ENCODE measurements around the gene CPD. TPM values are rescaled to one million over a fixed set of nuclear protein-coding genes. Genes with fewer than 3 reads are reported as not detected.

The CPD gene
- total RNA-seq, 1 experiment from 2014 or later: 38.0 TPM

DNA sequence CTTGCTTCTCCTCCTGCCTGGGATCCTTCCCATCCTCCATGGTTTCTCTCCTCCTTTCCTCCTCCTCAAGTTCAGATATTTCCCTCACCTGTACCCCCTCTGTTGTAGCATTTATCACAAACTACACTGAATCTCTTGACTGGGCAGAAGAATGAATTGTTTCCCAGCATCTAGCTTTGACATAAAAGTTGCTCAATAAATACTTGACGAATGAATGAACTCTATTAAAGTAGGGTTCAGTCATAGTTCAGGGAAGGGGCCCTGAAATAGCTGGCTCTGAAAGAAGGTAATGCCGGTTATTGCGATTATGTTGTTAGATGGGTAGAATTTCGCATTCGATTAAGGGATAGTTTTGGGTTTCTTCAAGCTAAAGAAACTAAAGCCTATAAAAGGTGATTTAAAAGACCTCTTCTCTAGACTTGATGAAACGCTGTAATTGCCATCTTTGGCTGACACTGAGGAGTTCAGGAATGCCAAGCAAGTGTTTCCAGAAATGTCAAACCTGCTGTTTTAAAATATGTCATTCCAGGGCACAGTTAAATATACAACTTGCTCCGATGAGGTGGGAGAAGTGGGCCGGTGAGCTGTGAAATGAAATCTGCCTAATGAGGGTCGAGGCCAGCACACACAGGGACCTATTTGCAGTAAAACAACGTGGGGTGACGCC is 1.0 kb upstream of the CPD start:
- no TSS peak for BruUV-seq (replicated peaks)
- H3K27me3 ChIP-seq (replicated peaks; ENCODE audit: insufficient read depth, low read depth, low read length, poor library complexity): peaks cover 5% of the 10 kb centered on the region
- no peaks in the 10 kb centered on the region for H3K36me3 ChIP-seq (ENCODE audit: insufficient read depth, low read length, poor library complexity, severe bottlenecking)
- H3K4me3 ChIP-seq (ENCODE audit: low read depth, low read length, poor library complexity, severe bottlenecking): no peak overlapping the region
- DNase-seq (ENCODE audit: low spot score): no peak
- intact Hi-C loops (cut with micrococcal nuclease; ENCODE audit: unreplicated experiment): no loop called here
- CTCF ChIA-PET: interaction anchor here (1.4 kb wide), 1 partner anchor 37 kb away, joined by 7 read pairs; no protein-coding TSS in a partner anchor
- H3K9me3 ChIP-seq (ENCODE audit: low read depth, low read length, poor library complexity, severe bottlenecking): no peaks in the 10 kb centered on the region
- TF ChIP-seq EZH2 (IDR thresholded peaks at IDR 0.05; ENCODE audit: borderline replicate concordance, low read depth, low read length, poor library complexity, severe bottlenecking): no peak
- TF ChIP-seq, protein P1, sequence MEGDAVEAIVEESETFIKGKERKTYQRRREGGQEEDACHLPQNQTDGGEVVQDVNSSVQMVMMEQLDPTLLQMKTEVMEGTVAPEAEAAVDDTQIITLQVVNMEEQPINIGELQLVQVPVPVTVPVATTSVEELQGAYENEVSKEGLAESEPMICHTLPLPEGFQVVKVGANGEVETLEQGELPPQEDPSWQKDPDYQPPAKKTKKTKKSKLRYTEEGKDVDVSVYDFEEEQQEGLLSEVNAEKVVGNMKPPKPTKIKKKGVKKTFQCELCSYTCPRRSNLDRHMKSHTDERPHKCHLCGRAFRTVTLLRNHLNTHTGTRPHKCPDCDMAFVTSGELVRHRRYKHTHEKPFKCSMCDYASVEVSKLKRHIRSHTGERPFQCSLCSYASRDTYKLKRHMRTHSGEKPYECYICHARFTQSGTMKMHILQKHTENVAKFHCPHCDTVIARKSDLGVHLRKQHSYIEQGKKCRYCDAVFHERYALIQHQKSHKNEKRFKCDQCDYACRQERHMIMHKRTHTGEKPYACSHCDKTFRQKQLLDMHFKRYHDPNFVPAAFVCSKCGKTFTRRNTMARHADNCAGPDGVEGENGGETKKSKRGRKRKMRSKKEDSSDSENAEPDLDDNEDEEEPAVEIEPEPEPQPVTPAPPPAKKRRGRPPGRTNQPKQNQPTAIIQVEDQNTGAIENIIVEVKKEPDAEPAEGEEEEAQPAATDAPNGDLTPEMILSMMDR (conservative IDR thresholded peaks at IDR 0.05; ENCODE audit: low read depth, low read length): no peak
- peaks cover 43% of the 10 kb centered on the region for H3K4me1 ChIP-seq (ENCODE audit: insufficient read depth, low read length, poor library complexity, severe bottlenecking)
- POLR2A ChIA-PET (ENCODE audit: low non-redundant PET): no interaction called here
- peak overlapping the region; percentile 29 for H3K27ac ChIP-seq (ENCODE audit: low read depth, low read length, poor library complexity, severe bottlenecking)

DNA sequence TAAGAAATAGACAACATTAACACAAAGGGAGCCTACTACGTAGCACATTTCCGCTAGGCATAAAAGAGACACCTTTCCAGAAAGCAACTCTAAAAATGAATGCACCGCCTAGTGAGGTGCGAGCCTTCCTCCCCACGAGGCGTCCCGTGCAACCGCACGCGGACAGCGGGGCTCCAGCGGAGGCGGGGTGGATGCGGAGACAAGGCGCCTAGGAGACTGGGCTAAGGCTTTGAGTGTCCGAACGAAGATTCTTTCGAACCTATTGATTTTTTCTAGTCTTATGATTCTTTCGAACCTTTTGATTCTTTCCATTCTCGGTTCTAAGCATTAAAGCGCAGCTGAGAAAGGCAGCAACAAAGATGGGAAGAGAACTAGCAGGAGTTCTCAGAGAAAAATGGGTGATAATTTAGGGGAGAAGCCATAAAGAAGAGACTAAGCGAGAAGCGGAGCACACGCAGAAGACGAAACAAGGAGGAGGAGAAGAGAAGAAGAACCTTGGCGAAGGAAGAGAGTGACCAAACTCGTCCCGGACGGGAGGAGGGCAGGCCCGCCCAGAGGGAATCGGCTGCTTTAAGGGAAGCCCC is 394 bp upstream of the CPD start:
- H3K27ac ChIP-seq (ENCODE audit: low read depth, low read length, poor library complexity, severe bottlenecking): peak overlapping the region; percentile 88
- peaks cover 43% of the 10 kb centered on the region for H3K4me1 ChIP-seq (ENCODE audit: insufficient read depth, low read length, poor library complexity, severe bottlenecking)
- no peaks in the 10 kb centered on the region for H3K9me3 ChIP-seq (ENCODE audit: low read depth, low read length, poor library complexity, severe bottlenecking)
- TF ChIP-seq, protein P1 (conservative IDR thresholded peaks at IDR 0.05; ENCODE audit: low read depth, low read length): no peak
- no peak for TF ChIP-seq EZH2 (IDR thresholded peaks at IDR 0.05; ENCODE audit: borderline replicate concordance, low read depth, low read length, poor library complexity, severe bottlenecking)
- intact Hi-C loops (cut with micrococcal nuclease; ENCODE audit: unreplicated experiment): no loop called here
- no peak for DNase-seq (ENCODE audit: low spot score)
- peak overlapping the region; percentile 77 for H3K4me3 ChIP-seq (ENCODE audit: low read depth, low read length, poor library complexity, severe bottlenecking)
- ChIA-PET POLR2A (ENCODE audit: low non-redundant PET) (no interaction called here), CTCF (no interaction called here)
- H3K36me3 ChIP-seq (ENCODE audit: insufficient read depth, low read length, poor library complexity, severe bottlenecking): no peaks in the 10 kb centered on the region
- BruUV-seq (replicated peaks): TSS peak; percentile 92
- H3K27me3 ChIP-seq (replicated peaks; ENCODE audit: insufficient read depth, low read depth, low read length, poor library complexity): no peaks in the 10 kb centered on the region

DNA sequence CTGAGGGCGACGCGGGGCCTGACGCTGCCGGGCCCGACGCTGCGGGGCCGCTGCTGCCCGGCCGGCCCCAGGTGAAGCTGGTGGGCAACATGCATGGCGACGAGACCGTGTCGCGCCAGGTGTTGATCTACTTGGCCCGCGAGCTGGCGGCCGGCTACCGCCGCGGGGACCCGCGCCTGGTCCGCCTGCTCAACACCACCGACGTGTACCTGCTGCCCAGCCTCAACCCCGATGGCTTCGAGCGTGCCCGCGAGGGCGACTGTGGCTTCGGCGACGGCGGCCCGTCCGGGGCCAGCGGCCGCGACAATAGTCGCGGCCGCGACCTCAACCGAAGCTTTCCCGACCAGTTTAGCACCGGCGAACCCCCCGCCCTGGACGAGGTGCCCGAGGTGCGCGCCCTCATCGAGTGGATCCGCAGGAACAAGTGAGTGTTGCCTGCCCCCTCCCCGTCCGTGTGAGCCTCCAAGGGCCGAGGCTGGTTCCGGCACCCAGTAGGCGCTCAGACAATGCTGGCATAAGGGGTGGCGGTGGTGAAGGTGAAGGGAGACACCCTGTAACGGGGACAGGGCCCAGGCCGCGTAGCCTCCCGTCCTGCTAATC is 676 bp downstream of the CPD start:
- POLR2A ChIA-PET (ENCODE audit: low non-redundant PET): no interaction called here
- DNase-seq (ENCODE audit: low spot score): peak; percentile 14
- Histone ChIP-seq H3K4me3 (ENCODE audit: low read depth, low read length, poor library complexity, severe bottlenecking) (peak overlapping the region; percentile 77), H3K4me1 (ENCODE audit: insufficient read depth, low read length, poor library complexity, severe bottlenecking) (peaks cover 43% of the 10 kb centered on the region), H3K36me3 (ENCODE audit: insufficient read depth, low read length, poor library complexity, severe bottlenecking) (no peaks in the 10 kb centered on the region), H3K27ac (ENCODE audit: low read depth, low read length, poor library complexity, severe bottlenecking) (peak overlapping the region; percentile 88), H3K27me3 (replicated peaks; ENCODE audit: insufficient read depth, low read depth, low read length, poor library complexity) (no peaks in the 10 kb centered on the region), H3K9me3 (ENCODE audit: low read depth, low read length, poor library complexity, severe bottlenecking) (no peaks in the 10 kb centered on the region)
- TF ChIP-seq, protein P1 (conservative IDR thresholded peaks at IDR 0.05; ENCODE audit: low read depth, low read length): no peak
- TF ChIP-seq EZH2 (IDR thresholded peaks at IDR 0.05; ENCODE audit: borderline replicate concordance, low read depth, low read length, poor library complexity, severe bottlenecking): no peak
- CTCF ChIA-PET: no interaction called here
- intact Hi-C loops (cut with micrococcal nuclease; ENCODE audit: unreplicated experiment): no loop called here
- no TSS peak for BruUV-seq (replicated peaks)
